Lung microvascular endothelial cell (primary cell): ENCODE results near the gene FSHR. TPM values are rescaled to one million over a fixed set of nuclear protein-coding genes. Genes with fewer than 3 reads are reported as not detected.

ENCODE experiments used
- DNase-seq, 2 donors: peaks; one replicate each; pipeline versions ENCODE4 v3.0.0 to v3.0.0-alpha.2; 2010; ENCODE audit warnings: low read depth in 2 of 2
- total RNA-seq: library from RNA; depleted of rRNA; stranded (reverse); fragments of >200 nt; gene quantifications from 2 replicates; pipeline ENCODE4 v1.2.1, GENCODE V29; 2014

Gene FSHR
- total RNA-seq, 1 donor from 2014 or later, result not detected

DNA sequence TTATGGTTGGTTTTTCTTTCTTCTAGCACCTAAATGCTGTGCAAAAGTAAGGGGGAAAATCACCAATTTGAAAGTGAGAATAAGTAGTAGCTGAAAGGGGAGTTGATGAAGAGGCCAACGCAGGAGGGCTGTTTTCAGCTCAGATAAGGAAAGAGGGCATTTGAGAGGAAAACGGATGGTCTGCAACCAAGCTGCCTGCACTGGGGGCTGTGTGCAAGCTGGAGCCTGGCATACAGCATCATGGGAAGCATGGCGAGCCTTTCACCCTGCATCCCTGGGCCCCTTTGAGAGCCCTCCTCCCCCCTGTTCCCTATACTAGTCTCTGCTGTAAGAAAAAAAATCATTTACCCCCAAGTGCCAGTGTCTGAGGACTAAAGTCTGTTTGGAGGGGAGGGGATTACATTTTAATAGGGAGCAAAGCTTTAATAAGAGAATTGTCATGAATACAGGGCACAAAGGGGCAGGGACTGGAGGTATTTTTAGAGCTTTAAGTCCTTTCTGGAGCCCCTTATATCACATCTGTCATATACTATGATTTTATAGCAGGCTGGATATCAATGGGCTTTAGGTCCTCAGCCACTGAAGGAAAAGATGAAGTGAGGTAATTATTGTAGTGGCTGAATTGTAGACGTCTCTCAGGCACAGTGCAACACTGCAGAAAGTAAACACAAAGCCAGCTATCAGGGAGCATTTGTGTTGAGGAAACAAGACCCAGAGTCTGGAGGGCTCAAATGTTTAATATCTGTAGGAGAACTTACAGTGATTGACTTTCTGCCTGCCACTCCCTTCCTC lies 120.7 kb downstream of the FSHR start:
- no peak for DNase-seq

DNA sequence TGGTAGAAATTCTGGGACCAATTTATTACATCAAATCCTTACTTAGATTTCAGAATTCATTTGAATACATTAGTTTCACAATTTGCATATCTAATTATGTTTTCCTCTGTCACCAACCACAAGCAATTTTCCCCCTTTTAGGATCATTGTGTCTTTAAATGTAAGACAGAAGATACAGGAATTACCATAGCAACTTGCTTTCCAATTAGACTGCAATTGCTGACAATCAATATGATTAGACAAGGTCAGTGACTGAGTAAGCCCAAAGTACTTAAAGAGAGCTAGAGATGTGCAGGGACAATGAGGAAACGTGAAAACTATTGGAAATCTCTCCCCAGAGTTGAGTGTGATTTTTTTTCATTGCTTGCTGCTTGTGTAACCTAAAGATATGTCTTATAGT lies 121.4 kb downstream of the FSHR start:
- DNase-seq, result no peak

DNA sequence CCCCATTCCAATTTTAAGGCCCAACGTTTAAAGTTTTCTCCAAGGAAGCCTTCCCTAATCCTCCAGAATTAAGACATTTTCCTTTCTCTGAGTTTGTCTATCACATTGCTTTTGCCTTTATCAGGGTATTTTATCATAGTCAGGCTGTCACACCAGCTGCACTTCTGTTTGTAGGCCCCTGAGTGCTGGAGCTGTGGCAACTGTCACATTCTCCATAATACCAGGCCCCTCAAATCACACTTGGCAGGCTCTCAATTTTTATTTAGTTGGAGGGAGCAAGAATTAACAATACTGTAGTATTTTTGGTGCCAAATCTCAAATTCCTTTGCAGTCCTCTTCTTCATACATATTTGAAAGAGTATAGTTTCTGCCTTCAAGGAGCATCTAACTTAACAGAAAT lies 122.2 kb downstream of the FSHR start:
- no peak for DNase-seq

DNA sequence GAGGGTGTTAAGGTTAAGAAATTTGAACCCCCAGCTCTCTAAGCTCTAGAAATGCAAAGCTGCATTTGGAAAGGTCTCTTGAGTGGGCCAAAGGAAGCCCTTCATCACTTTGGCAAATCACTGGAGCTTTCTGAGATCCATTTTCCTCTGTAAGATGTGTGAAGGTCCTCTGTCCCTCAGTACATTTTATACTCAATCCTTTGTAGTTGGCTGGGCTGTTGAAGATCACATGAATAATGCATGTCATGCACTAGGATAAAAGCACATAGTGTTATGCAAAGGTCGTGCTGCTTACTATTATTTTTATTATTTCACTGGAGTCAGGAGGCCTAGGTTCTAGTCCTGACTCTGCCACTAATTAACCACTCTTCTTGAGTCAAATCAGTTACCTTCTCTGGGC lies 124.9 kb downstream of the FSHR start:
- DNase-seq, result no peak

DNA sequence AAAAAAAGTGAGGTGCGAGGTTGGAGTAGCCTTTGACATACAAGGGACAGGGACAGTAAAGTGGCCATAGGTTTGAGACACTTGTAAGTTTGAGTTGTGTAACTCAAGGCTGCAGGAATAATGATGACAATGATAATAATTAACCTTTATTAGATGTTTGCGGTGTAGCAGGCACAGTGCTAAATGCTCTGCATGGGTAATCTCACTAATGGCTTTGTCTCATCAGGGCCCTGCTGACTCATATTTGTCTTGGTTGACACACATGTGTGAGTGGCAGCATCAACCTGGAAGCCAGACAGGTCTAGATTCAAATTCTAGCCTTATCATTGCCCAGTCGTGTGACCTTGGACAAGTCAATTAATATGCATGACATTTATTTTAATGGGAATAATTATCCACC lies 126.2 kb downstream of the FSHR start:
- DNase-seq, result no peak

DNA sequence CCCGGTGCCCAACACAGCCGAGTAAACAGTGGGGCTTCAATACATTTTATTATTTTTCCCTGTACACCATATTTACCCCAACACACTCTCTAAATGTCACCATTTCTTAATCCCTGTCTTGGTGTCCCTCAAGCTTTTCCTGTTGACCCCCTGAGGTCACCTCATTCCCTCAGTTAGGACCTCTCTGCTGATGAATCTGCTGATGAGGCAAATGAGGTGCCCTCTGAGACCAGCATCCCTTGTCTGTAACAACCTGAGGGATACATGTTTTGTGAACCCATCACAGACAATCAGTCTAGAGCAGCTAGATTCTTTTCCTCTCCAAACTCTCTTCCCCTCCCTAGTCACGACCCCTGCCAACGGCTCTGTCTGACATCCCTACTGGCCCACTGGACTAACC lies 127.6 kb downstream of the FSHR start:
- DNase-seq, result no peak

DNA sequence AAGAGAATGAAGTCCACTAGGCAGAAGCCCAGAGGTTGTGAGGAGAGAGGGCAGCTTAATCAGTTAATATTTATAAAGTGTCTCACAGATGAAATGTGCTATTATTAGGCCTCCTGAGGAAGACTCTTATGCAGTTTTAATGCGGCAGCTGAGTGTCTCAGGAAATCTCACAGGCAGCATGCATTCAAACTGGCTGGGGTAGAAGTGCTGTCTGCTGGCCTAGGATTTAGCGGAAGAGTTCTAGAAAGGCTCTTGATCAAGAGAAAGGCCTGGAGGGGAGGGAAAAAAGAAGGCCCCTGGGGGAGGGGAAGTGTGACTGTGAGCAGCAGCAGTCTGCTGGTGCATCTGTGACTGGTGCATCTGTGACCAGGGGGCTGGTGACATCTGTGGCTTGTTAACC lies 133.0 kb downstream of the FSHR start:
- no peak for DNase-seq

DNA sequence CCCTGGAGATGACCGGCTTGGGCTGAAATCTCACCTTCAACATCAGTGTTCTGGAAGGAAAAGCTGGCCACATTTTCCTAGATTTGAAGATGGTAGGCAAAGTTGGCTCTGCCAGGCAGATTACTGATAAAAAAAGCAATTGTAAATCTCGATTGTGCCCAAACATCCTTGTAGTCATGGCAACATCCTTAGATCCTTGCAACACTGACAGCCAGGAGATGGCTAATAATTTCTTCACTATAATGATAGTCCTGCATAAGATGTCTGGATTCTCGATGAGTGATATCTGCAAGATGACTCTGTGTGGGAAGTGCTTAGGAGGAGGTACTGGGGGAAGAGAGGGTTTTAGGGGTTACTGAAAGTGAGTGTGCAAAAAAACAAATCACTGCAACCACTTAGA lies 149.1 kb downstream of the FSHR start:
- no peak for DNase-seq

DNA sequence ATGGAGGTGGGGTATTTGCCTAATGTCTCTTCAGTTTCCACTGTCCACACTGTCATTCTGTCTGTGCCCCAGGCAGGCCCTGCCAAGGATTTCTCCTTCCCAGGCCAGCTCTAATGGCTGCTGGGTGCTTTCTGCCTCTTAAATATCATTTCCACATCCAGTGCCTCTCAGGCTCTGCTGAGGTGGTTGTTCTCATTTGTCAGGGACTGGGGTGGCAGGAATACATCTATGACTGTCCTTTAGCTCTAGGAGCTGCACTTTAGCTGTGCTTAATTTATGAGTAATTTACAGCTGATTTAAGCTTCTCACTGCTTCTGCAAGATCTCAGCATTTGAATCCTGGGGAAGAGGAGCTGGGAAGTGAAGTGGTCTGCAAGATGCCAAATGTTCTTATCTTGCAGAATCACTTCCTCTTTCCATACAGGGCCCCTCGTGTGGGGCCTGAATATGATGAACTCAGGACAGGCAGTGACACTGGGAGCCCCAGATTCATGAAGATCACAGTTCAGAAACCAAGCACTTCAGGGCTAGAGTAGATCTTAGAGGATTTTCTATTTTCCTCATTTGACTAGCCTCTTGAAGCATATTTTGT lies 150.2 kb downstream of the FSHR start:
- DNase-seq, result no peak

DNA sequence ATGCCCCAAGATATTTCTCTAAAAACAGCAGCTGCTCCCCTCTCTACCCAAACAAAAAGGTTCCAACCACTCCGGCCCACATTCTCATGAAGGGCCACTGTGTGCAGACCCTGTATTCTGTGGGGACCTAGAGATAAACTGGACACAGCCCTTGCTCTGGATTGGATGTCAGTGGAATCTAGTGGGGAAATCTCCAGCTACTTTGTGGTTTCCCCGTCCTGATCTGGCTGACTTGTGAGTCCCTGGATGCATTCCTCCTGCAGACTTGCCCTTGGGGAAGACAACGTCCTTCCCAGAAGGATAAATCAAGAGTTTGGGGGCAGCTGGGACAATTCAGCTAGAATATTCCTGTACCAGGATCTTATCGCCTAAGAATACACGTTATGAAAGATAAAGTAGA lies 151.1 kb downstream of the FSHR start:
- no peak for DNase-seq

DNA sequence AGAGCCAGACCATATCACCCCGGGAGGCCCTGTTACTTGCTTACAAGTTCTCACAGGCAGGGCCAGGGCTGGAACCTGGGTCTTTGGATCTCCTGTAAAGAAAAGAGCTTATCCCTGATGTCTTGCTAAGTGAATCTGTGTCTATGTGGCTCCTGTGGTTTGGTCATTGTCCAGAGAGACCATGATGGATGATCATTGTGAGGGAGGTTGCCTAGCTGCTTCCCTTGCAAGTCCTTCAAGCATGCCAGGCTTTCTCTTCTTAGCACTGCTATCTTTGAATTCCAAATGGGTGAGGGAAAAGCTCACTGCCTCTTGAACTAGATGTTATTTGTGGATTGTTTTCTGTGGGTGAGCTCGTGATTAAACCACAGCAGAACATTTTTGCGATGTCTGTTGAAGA lies 151.6 kb downstream of the FSHR start:
- DNase-seq, result no peak

DNA sequence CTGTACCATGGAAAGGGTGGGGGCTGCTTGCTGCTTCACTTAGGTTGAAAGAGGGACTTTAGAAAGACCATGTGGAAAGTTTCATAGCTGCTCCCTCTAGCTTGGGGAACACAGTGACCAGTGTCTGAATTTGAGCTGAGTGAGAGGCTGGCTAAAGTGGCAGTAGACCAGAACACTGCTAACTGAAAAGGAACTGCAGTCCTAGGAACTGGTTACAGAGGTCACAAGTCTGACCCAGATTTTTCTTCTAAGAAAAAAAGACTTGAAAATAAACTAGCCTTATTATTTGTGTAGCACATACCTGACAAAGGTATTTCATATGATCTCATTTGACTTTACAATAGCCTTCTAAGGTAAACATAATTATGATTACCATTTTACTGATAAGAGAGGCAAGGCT lies 153.6 kb downstream of the FSHR start:
- no peak for DNase-seq

DNA sequence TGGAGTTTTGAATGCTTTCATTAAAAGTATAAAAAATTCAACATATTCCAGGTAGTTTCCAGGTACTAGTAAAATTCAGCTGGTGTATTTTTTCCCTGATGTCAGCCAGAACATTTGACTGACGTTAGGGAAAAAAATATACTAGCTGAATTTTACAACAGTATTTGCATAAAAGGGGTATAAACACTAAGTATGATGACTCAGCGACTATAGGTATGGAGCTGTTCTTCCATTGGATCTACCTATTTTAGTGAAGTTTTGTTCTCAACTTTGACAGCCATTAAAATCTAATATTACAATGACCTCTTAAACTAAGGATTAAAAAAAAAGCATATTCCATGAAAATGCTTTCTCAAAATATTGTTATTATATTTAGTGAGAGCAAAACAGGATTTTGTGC lies 155.9 kb downstream of the FSHR start:
- DNase-seq, result no peak

DNA sequence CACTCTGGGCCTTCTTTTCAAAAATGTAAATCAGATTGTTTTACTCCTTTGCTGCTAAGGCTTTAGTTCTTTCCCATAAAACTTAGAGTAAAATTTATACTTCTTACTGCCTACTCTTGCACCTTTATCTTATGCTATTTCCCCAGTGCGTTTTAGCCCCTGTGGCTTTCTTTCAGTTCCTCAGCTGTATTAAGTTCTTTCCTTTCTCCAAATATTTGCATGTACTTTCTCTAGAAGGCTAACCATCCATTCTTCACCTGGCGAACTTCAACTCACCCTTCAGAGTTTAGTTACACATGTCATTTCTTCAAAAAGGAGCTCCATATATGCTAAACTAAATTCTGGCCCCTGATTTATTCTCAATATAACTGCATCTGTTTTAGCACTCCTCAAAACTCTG lies 160.7 kb downstream of the FSHR start:
- no peak for DNase-seq

DNA sequence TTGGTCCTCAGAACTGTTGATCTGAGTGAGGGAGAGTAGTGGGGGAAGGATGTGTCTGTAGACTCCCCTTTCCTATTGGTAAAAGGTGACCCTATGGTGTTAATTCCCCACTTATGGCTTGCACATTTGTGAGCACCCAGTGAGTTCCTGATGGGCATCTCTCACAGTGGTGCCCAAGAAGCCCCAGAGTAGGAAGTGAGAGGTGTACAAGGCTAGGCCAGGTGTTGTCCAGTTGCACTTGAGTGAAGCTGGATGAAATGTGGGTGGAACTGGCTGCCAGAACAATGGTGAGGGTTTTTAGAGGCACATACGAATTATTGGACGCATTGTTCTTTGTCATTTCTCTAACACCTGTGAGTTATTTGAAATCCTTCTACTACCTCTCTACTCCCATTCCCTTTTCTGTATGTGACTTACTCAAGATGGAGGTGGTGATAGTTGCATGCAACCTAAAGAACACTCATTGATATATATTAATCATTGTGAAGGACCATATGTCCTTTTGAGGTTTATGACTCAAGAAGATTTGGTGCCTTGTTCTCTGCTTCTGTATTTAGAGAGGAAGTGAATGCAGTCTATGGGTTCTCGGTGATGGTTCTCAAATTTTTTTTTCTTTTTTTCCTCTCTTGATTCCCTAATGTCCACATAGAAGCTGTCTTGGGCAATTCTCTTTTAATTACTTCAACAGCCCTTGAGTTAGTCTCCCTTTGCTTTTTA lies 162.7 kb downstream of the FSHR start:
- no peak for DNase-seq

DNA sequence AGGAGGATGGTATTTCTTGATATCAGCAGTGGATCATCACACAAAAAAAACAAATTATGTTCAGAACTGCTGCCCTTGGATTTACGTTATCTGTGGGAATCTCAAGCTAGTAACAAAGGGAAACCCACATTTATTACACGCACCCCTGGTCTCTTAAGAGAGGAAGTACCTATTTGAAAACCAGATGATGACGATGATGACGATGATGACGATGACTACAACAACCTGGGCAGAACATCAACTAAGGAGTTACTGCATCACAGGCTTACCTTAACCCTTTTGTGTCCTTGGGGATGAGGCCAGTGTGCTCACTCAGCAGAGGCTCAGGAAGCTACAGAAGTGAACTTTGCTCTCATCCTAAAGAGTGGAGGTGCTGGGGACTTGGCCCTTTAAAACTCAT lies 169.4 kb downstream of the FSHR start:
- no peak for DNase-seq

DNA sequence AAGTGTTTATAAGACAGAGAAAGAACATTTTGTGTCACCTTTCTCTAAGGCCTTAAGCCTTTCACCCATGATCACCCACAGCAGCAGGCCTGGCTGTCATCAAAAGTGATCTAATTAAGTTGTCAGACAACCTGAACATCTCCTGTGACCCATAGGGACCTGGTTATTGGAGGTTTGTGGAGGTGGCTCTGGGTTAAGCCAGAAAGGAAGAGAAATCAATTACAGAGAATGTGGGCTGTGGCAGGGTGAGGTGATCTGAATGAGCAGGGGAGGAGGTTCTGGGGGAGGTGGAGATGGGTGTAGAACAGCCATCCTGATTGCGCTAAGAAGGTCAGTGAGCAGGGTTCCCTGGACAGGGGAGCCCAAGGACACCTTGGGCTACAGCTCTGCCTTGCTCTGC lies 170.8 kb downstream of the FSHR start:
- no peak for DNase-seq

DNA sequence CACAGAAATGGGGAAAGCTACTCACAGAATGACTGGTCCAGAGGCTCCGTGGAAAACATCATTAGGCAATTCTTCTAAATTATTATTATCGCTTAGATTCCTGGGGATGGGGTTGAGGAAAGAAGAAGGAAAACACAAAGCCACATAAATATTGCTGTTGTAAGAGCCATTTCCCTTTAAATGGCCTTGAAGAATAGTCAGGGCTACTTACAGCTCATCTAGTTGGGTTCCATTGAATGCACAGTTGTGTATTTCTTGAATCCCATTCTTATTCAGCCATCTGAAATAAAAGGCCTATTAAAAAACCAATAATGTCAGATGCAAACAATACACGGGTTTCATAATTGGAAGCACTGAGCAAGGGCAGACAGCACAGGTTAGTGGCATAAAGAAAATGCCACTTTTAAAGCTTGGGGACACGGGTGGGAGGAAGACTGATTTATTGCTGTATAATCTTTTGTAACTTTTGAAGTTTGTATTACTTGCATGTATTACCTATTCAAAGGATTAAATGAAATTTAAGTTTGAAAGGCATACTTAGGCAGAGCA lies 171.4 kb downstream of the FSHR start:
- DNase-seq, result no peak

DNA sequence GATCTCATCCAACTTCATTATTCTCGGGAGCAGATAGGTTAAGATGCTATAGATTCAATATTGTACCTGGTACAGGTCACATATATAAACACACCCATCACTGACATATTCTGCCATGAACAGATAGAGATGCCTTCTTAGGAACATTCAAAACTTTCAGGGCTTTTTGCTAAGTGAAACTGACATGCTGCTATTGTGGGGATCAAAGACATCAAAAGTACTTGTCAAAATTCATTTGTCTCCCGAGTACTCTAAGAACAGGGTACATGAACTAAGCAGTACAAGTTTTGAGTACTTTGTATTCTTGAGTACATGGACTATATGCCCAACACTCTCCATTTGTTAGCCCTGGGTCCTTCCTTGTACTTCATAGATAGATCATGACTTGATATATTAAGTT lies 173.5 kb downstream of the FSHR start:
- no peak for DNase-seq

DNA sequence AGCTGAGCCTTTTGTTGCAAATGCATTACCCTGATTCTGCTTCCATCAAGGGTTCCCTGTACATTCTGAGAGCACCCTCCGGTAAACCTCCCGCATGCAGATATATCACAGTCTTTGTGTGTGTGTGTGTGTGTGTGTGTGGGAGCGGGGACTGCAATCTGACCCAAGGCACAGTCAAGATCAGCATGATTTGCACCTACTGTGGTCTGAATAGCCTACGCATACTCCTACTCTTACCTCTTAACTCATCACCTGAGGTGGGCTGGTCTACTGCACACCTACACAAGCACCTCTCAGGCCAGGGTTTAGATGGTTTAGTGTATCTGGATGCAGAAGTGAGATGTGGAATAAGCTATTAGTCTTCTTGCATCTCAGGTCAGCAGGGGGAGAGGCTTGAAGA lies 174.6 kb downstream of the FSHR start:
- DNase-seq, result no peak

DNA sequence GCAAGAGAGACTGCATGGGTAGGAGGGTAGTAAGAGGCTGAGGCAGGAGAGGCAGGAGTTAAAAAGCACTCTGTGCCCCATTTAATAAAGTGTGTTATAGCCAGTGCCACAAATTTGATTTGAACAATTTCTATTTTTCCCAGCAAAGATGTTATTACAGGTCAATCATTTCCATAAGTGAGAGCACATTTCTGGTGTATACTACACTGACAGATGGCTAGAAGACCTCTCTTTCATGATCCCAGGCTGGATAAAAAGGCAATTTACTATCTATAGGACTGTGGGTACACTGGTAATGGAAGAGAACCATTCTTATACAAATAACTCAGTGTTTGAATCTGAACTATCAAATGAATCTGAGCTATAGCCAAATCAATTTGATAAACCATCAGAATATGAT lies 176.2 kb downstream of the FSHR start:
- DNase-seq, result no peak

DNA sequence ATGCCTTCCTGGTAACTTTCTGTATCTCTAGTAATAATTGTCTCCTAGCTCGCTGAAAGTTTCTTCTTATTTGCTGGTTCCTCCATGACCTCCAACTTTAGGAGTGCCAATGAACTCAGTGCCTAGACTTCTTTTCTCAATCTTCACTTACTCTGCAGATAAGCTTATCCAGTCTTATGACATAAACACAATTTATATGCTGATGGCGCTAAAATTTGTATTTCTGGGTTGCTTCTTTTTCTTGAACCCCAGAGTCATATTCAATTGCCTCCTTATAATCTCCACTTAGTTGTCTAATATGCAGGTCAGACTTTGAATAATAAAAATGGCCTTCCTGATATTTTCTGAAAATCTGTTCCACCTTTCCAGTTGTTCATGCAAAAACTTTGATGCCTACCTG lies 182.5 kb downstream of the FSHR start:
- DNase-seq, result no peak

DNA sequence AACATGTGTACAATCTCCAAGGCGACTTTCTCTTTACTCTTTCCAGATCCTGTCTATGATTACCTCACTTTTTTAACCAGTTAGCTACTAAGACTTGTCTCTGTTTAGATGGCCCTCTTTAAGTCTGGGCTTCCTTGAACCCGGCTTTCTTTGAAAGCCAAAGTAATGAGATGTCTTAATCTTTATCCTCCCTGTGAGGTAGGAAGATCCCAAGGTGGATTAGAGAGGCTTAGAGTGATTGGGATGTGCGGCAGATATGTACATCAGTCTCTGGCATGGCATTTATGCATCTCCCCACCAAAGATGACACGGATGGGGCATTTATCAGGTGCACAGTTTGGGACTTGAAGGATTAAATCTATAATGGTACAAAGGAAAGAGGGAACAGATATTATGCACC lies 186.3 kb downstream of the FSHR start:
- no peak for DNase-seq
